HG03442 (cell line): ENCODE data around the gene TF.

Experiments used
- ATAC-seq: cut with Tn5 transposase; IDR thresholded peaks from one replicate; pipeline ENCODE4 v1.9.1; 2021; ENCODE audit warnings: mild to moderate bottlenecking, moderate library complexity; ENCODE audit not compliant: unreplicated experiment

The TF gene

DNA sequence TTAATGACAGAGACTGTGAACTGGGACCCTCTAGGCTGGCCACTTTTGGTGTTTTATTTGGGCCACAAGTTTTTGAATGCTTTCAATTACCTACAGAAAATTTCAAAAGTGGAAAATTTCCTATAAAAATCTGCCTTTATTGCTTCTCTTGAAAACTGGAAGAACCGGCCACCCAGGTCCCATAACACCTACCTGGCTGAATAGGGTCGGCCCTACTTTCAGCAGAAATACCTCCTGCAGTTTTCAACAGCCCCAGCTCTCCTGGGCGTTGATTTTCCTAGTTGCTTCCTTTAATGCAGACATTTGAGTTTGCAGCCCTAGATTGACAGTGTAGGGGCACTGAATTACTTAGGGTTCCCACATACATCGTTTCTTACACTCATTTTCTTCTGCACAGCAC is 58.7 kb downstream of the TF start:
- no peak for ATAC-seq

GRCh38 chr3:133805384-133805701 is 59.1 kb downstream of the TF start:
- no peak for ATAC-seq

DNA sequence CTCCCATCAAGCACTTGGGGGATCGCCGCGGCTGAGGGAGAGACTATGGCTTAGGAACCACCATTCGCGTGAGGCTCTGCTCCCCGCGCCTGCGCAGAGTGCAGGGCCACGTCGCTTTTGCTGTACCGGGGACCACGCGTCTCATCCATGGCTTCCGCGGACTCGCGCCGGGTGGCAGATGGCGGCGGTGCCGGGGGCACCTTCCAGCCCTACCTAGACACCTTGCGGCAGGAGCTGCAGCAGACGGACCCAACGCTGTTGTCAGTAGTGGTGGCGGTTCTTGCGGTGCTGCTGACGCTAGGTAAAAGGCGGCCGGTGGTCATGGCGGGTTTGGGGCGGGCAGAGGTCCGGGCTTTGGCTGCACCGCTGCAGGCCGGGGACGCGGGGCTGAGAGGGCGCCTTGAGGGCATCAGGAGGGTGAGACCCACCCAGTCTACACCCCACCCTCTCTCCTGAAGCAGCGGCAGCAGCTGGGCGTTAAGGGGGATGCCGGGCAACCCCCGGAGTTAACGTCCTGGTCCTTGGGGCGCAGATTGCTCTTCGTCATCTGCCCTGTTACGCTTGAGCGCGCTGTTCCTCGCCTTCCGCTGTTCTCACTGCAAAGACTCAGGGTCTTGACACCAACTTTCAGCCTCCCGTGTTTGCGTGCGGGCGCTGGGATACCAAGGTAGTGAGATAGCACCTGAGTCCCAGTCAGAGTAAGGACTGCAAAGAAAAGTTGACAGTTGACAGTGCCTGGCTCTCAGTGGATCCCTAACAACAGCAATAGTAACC is 59.7 kb downstream of the TF start, which contains the start of gene SRPRB:
Gene SRPRB (plus strand): TSS at position 114 of the 774 bp plus-strand sequence. CDS start 34 bp downstream, at position 148.
- peak; percentile 98 for ATAC-seq

- no peak for ATAC-seq
These were observed 66.7 kb downstream of the TF start for GRCh38 chr3:133812872-133813271.

GRCh38 chr3:133815386-133815785 is 69.2 kb downstream of the TF start:
- no peak for ATAC-seq

GRCh38 chr3:133820129-133820528 is 73.9 kb downstream of the TF start:
- no peak for ATAC-seq

- ATAC-seq: no peak
These were observed 74.9 kb downstream of the TF start for GRCh38 chr3:133820889-133821675.

DNA sequence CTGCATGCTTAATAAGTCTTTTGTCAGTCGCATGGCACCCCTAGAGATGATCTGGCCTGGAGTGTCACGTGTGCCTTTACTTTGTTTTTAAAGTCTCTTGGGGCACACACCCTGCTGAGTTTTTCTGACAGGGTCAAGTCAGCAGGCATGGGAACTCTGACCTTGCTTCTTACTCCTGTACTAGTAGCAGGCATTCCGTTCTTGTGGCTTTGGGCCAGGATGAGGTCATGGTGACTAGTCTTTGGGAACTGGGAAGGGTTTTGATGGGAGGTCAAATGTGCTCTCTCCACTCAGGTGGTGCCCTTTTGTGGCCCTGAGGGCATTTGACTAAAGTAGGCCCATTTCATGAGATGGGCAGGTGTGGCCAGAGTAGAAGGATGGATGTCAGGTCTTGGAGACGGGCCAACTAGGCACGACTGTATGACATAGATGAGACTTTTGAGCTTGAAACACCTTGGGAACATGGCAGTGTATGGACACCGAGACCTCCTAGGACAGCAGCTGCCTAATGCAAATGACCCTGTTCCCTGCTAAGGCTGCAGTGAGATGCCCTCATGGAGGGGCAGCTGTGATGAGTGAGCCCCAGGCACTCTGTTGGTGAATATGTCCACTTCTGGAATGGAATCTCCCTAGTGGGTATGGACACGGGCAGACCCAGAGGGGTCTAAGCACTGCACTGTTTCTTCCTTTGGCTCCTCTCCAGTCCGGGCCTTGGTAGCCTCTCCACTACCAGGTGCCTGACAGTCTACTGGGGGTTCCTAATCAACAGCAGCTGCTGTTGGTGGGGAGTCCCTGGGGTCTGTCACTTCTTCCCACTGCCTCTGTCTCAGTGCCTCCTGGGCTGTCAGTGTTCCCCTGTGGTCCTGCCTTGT is 75.8 kb downstream of the TF start:
- no peak for ATAC-seq

DNA sequence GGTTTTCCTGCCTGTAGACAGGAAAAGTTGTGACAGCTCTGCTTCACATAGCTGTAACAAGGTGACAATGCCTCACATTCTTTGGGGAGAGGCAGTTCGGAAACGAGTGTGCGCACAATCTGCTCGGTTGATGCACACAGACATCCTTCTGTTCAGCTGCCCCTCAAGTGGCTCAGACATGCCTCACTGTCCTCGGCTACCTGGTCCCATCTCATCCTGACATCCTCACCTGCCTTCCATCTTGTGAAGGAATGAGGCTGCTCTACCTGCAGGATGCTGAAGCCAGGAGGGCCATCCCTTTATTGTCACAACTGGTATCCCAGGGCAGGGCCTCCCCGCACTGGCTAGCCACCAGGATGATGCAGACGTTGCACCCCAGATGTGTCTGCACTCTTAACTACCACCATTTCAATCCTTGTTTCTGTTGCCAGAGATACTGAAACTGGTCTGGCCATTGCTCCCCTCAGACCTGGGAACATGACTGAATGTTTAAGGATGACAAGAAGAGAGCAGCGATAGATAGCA is 78.8 kb downstream of the TF start:
- no peak for ATAC-seq

DNA sequence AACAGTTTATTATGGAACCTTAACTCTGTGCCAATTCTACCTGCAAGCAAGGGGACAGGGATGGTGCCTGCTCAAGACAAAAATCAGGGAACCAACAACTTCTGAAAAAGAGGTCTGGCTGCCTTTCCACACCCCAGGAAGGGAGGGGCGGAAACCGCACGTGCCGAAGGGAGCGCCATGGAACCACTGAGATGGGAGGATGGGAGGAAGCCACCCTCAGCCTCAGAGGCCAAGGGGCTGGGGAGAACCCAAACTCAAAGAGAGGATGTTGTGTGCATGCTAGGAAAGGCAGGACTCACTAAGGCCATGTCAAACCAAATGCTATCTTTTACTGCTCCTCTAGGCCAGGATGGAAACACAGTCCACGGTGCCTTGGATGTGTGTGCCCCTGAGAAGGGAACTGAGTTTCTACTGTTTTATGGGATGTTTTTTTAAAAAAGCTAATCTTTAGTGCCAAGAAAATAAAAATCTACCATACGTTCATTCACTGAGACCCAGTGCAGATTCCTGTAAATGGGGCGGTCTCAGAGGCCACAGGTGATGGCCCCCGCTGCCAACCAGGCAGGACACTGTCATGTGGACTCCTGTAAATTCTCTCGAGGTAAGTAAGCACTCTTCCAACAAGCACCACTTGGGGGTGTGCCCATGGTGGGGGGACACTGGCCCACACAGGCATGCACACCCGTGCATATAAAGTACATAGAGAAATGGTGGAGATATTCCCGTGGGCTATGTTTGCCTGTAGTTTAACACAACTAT is 80.0 kb downstream of the TF start:
- no peak for ATAC-seq

DNA sequence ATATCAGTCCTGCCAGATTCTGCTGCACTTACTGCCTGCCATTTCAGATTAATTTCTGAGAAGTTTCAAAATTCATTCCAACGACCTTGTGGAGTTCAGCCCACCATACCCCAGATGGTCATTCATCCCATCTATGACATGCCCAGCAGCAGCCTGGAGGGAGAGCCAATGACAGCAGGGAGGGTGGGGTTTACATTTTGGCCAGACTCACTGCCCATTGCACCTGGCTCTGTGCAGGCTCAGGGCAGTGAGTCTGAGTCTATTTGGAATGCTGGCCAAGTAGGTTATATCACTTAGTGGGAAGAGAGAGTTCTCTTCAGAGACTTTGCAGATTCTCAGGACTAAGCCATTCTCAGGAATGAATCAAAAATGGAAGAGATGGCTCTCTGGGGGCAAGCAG is 80.9 kb downstream of the TF start:
- ATAC-seq: no peak

DNA sequence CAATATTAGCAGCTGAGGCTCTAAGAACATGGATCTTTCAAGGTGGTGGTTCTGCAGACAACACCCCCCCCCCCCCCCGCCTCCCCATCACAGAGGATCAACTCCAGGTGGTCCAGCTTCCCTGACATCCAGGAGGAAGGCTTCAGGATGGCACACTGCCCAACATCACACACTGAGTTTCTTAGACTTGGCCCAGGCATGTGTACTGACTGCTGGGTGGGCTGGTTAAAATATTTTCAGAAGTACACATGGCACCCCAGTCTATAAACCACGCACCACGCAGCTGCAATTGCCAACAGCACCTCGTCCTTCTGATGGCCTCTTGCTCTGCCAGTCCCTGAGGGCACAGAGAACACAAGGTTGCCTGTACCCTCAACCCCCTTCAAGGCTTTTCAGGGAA is 81.5 kb downstream of the TF start:
- ATAC-seq: no peak

- ATAC-seq: no peak
These were observed 82.5 kb downstream of the TF start for GRCh38 chr3:133828576-133829309.

- no peak for ATAC-seq
These were observed 83.1 kb downstream of the TF start for GRCh38 chr3:133829310-133829707.

- no peak for ATAC-seq
These were observed 83.9 kb downstream of the TF start for GRCh38 chr3:133830071-133830470.

- no peak for ATAC-seq
These were observed 86.0 kb downstream of the TF start for GRCh38 chr3:133831966-133832801.

GRCh38 chr3:133832802-133833144 is 86.6 kb downstream of the TF start:
- no peak for ATAC-seq

DNA sequence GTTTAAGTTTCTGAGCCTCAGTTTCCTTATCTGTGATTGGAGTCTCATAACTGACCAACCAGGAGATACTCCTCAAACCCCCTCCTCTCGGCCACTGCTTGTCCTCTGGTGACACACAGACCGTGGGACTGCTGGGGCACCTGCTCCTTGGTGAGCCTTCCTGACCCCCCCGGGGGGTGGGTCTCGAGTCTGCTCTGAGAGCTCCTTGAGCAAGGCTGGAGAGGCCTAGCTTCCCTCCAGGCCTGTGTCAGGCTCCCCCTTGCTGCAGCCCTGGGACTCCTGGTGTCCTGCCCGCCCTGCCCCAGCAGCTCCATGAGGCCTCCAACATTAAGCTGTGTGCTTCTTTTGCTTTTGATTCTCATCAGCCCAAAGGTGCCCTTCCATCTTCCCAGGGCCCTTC is 87.1 kb downstream of the TF start:
- ATAC-seq: no peak
